ENCODE data around the gene ZNF296. TPM values are rescaled to one million over a fixed set of nuclear protein-coding genes. Genes with fewer than 3 reads are reported as not detected.

Gene ZNF296
- total and polyA plus RNA-seq, 2 of the 13 experiments (the other 11 are each of a cell fraction or from before 2014, with no cell fraction given): 0.26 to 0.62 TPM

- TF ChIP-seq FOXP4 (CRISPR knock-in tag; IDR thresholded peaks at IDR 0.05): peak; percentile 63; the same call in 1 of the 2 replicates
- no peak for TF ChIP-seq PHF5A (CRISPR knock-in tag; IDR thresholded peaks at IDR 0.05; ENCODE audit: low read depth, unreplicated experiment)
- no peak for TF ChIP-seq ESRRA (CRISPR knock-in tag; IDR thresholded peaks at IDR 0.05; ENCODE audit: low read depth)
- 0 out of 2 replicates have a peak, but pooled peaks have one; percentile 18 for TF ChIP-seq RXRA (CRISPR knock-in tag; IDR thresholded peaks at IDR 0.05)
- no peak for TF ChIP-seq ZNF180 (CRISPR knock-in tag; IDR thresholded peaks at IDR 0.05; ENCODE audit: borderline replicate concordance, low read depth)
- no peak for TF ChIP-seq NFIC (IDR thresholded peaks at IDR 0.05; ENCODE audit: low read length)
- 0 out of 2 replicates have a peak, but pooled peaks have one; percentile 50 for TF ChIP-seq HIC2 (CRISPR knock-in tag; IDR thresholded peaks at IDR 0.05; ENCODE audit: low read depth)
- no peak for TF ChIP-seq TEAD3 (CRISPR knock-in tag; optimal IDR thresholded peaks at IDR 0.05; ENCODE audit: borderline replicate concordance)
- no peak for TF ChIP-seq TERF1 (CRISPR knock-in tag; IDR thresholded peaks at IDR 0.05)
- TF ChIP-seq GTF3A (CRISPR knock-in tag; conservative IDR thresholded peaks at IDR 0.05): no peak
- no peak for TF ChIP-seq ZNF772 (CRISPR knock-in tag; IDR thresholded peaks at IDR 0.05)
- no peak for TF ChIP-seq ZNF773 (CRISPR knock-in tag; IDR thresholded peaks at IDR 0.05; ENCODE audit: borderline replicate concordance)
- TF ChIP-seq ZSCAN20 (CRISPR knock-in tag; IDR thresholded peaks at IDR 0.05; ENCODE audit: borderline replicate concordance): no peak
- no peak for TF ChIP-seq ZNF615 (CRISPR knock-in tag; IDR thresholded peaks at IDR 0.05; ENCODE audit: borderline replicate concordance)
- TF ChIP-seq ZNF530 (CRISPR knock-in tag; IDR thresholded peaks at IDR 0.05; ENCODE audit: low read depth): no peak
- no peak for TF ChIP-seq HIVEP1 (CRISPR knock-in tag; IDR thresholded peaks at IDR 0.05)
- no peak for TF ChIP-seq AGO2 (optimal IDR thresholded peaks at IDR 0.05; ENCODE audit: low read depth, low read length)
- no peak for TF ChIP-seq THAP7 (CRISPR knock-in tag; IDR thresholded peaks at IDR 0.05)
- TF ChIP-seq DRAP1 (CRISPR knock-in tag; IDR thresholded peaks at IDR 0.05): 0 out of 2 replicates have a peak, but pooled peaks have one; percentile 16
- TF ChIP-seq CHCHD3 (CRISPR knock-in tag; IDR thresholded peaks at IDR 0.05): no peak
- no peak for TF ChIP-seq ZFP82 (CRISPR knock-in tag; IDR thresholded peaks at IDR 0.05; ENCODE audit: borderline replicate concordance)
- TF ChIP-seq FOXC1 (CRISPR knock-in tag; IDR thresholded peaks at IDR 0.05; ENCODE audit: borderline replicate concordance): no peak
- 0 out of 2 replicates have a peak, but pooled peaks have one; percentile 24 for TF ChIP-seq BCL6 (CRISPR knock-in tag; IDR thresholded peaks at IDR 0.05)
- no peak for TF ChIP-seq MXI1 (IDR thresholded peaks at IDR 0.05; ENCODE audit: borderline replicate concordance, low read depth, low read length)
Observed at GRCh38 chr19:45103508-45104319, 27.4 kb upstream of the ZNF296 start (continued).
